Fibroblast of peridontal ligament (primary cell): ENCODE measurements around the gene CAPN14.

Experiments used
- DNase-seq: peaks from one replicate; pipeline ENCODE4 v3.0.0-alpha.2; 2010; ENCODE audit errors: extremely low read depth

The CAPN14 gene

GRCh38 chr2:31141443-31142085 lies 75.8 kb downstream of the CAPN14 start:
- DNase-seq = no peak

- no peak for DNase-seq
Observed at GRCh38 chr2:31140151-31140550, 77.2 kb downstream of the CAPN14 start.

GRCh38 chr2:31139671-31140070 lies 77.6 kb downstream of the CAPN14 start:
- no peak for DNase-seq

GRCh38 chr2:31138037-31138962 lies 79.0 kb downstream of the CAPN14 start, which contains the start of gene GALNT14:
TSS of gene GALNT14 (minus strand) at chr2:31138440. CDS start at chr2:31138086, 354 bp downstream.
- DNase-seq = peak; percentile 20

DNA sequence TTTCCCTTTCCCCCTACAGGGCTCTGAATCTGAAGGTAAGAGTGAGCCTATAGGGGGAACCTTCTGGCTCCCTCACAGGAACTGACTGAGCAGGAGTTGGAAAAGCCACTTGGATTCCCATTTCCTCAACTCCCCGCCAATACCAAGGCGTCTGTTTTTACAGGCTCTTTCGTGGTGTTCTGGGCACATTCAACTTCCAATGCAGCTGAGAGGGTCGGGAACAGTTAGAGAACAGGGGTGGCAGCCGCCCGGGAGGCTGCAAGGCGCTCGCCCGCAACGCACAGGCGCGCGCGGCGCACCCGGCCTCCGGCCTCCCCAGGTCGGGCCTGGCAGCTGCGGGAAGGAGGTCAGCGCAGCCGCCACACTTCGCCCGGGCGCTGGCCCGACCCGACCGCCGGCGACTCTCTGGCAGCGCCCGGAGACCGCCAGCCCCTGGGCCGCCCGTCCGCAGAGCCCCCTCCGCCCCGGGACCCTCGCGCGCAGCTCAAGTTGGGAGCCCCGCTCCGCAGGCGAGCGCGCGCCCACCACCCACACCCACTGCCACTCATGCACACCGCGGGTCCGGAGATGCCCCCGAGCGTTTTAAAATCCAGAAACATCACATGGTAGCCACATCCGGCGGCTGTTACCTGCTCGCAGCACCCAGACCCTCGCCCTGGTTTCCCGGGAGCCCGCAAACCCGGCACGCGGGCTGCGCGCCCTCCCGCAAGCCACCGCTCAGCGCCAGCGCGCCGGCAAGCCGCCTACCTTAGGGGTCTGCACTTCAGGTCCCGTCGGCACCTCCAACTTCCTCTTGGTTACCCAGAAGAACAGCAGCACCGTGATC lies 79.9 kb downstream of the CAPN14 start:
- DNase-seq = peak; percentile 5

- DNase-seq = no peak
Observed at GRCh38 chr2:31136732-31137131, 80.6 kb downstream of the CAPN14 start.

DNA sequence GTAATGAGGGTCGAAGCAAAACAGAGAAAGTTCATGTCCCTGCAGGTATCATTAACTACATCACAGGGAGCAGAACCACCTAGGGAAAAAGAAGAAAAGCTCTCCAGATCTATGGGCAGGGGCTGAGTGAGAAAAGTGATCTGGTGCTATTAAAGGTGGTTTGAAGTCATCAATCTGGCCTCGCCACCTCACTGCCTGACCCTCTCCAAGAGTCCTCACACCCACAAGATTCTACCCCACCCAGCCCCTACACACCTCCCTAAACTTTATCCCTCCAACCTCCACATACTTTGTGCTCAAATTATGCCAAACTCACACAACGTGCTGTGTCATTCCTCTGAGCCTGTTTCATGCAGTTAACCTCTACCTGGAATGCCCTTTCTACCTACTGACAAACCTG lies 81.3 kb downstream of the CAPN14 start:
- no peak for DNase-seq

DNA sequence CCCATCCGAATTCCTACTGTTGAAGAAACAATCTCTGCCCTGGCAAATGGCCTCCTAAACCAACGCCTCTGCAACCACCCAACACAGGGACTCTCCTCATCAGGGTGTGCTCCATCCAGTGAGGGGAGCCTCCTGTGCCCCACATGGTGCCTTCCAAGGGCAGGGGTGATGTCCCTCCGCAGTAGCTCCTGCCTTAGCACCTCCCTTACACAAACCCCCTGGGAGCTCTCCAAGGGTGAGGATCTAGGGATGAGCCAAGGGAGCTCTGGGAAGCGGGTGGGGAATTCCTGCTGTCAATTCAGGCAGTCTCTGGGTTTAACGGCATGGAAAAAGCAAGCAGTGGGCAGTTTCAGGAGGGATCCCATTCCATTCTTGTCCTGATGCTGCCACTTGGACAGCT lies 82.8 kb downstream of the CAPN14 start:
- DNase-seq = no peak

GRCh38 chr2:31132786-31133185 lies 84.5 kb downstream of the CAPN14 start:
- DNase-seq = no peak

GRCh38 chr2:31131871-31132270 lies 85.4 kb downstream of the CAPN14 start:
- no peak for DNase-seq

GRCh38 chr2:31129375-31130171 lies 87.7 kb downstream of the CAPN14 start:
- DNase-seq = no peak

DNA sequence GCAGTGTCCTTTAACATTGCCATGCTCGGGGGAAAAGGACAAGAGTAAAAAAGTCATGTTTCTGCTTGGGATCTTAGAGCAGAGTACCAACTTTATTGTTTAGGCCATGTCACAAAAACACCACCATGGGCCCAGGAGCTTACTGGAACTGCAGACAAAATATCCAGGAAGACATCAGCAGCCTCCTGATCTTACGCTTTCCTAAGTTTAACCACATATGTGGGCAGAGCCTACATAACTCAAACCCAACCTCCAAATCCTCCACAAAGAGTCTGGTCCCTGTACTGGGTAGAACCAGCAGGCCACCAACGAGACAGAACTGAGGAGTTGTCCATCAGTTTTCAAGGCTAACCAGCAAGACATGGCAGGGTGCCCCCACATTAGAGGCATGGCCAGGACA lies 89.4 kb downstream of the CAPN14 start:
- no peak for DNase-seq

- DNase-seq = no peak
Observed at GRCh38 chr2:31125918-31126695, 91.2 kb downstream of the CAPN14 start.

- DNase-seq = no peak
Observed at GRCh38 chr2:31124904-31125303, 92.4 kb downstream of the CAPN14 start.
